Trophoblast cell (in vitro differentiated cells and primary cell): ENCODE measurements around the gene MKKS.

Experiments used
- DNase-seq, 2 donors: peaks; one replicate each; pipeline ENCODE4 v3.0.0-alpha.2; 2016
- H2AFZ ChIP-seq: 2 replicates; pipeline ENCODE4 v1.6.1; 2013; ENCODE audit warnings: low read length, moderate library complexity, mild to moderate bottlenecking; ENCODE audit not compliant: insufficient read depth, poor library complexity
- H2AK5ac ChIP-seq: 2 replicates; pipeline ENCODE4 v1.6.1; 2013; ENCODE audit warnings: mild to moderate bottlenecking, low read length
- H2BK120ac ChIP-seq: 2 replicates; pipeline ENCODE4 v1.6.1; 2013; ENCODE audit warnings: low read length, mild to moderate bottlenecking, moderate library complexity; ENCODE audit not compliant: insufficient read depth, poor library complexity
- H2BK12ac ChIP-seq: 2 replicates; pipeline ENCODE4 v1.6.1; 2013; ENCODE audit warnings: mild to moderate bottlenecking, low read length, moderate library complexity
- H2BK5ac ChIP-seq: 2 replicates; pipeline ENCODE4 v1.6.1; 2013; ENCODE audit warnings: low read length, low read depth, moderate library complexity, mild to moderate bottlenecking; ENCODE audit not compliant: poor library complexity
- H3K14ac ChIP-seq: 2 replicates; pipeline ENCODE4 v1.6.1; 2013; ENCODE audit warnings: mild to moderate bottlenecking, low read length
- H3K18ac ChIP-seq: 2 replicates; pipeline ENCODE4 v1.6.1; 2013; ENCODE audit warnings: mild to moderate bottlenecking, low read length
- H3K23ac ChIP-seq: 2 replicates; pipeline ENCODE4 v1.6.1; 2013; ENCODE audit warnings: low read length
- H3K27ac ChIP-seq: 2 replicates; pipeline ENCODE4 v1.5.1; 2013; ENCODE audit warnings: low read depth, mild to moderate bottlenecking, inconsistent platforms, low read length, moderate library complexity
- H3K27me3 ChIP-seq: 2 replicates; pipeline ENCODE4 v1.6.1; 2013; ENCODE audit warnings: inconsistent platforms, mild to moderate bottlenecking, low read length, moderate library complexity; ENCODE audit not compliant: insufficient read depth
- H3K36me3 ChIP-seq, 2 experiments: 1 replicate in 1 of 2; 2 replicates in 1 of 2; pipeline ENCODE4 v1.6.1; 2013; ENCODE audit warnings: low read length in 2 of 2, mild to moderate bottlenecking in 2 of 2, moderate library complexity in 1 of 2; ENCODE audit not compliant: insufficient read depth in 2 of 2, control insufficient read depth in 1 of 2
- H3K4ac ChIP-seq: 2 replicates; pipeline ENCODE4 v1.6.1; 2013; ENCODE audit warnings: low read depth, mild to moderate bottlenecking, low read length, moderate library complexity
- H3K4me1 ChIP-seq, 2 experiments: 1 replicate in 1 of 2; 2 replicates in 1 of 2; pipeline ENCODE4 v1.6.1; 2013; ENCODE audit warnings: low read length in 2 of 2, mild to moderate bottlenecking in 2 of 2, moderate library complexity in 1 of 2; ENCODE audit not compliant: insufficient read depth in 2 of 2, control insufficient read depth in 1 of 2
- H3K4me2 ChIP-seq: 2 replicates; pipeline ENCODE4 v1.6.1; 2013; ENCODE audit warnings: inconsistent platforms, mild to moderate bottlenecking, low read length, moderate library complexity
- H3K4me3 ChIP-seq: 2 replicates; pipeline ENCODE4 v1.5.1; 2013; ENCODE audit warnings: mild to moderate bottlenecking, low read depth, low read length, inconsistent platforms
- H3K79me1 ChIP-seq: one replicate; pipeline ENCODE4 v1.6.1; 2013; ENCODE audit warnings: low read length
- H3K79me2 ChIP-seq: 2 replicates; pipeline ENCODE4 v1.6.1; 2013; ENCODE audit warnings: low read length, mild to moderate bottlenecking; ENCODE audit not compliant: control insufficient read depth, insufficient read depth, poor library complexity
- H3K9ac ChIP-seq: 2 replicates; pipeline ENCODE4 v1.6.1; 2013; ENCODE audit warnings: mild to moderate bottlenecking, low read length
- H3K9me3 ChIP-seq: 2 replicates; pipeline ENCODE4 v1.6.1; 2013; ENCODE audit warnings: low read depth, mild to moderate bottlenecking, control low read depth, inconsistent platforms, low read length; ENCODE audit not compliant: insufficient read depth
- H4K12ac ChIP-seq: 2 replicates; pipeline ENCODE4 v1.6.1; 2013; ENCODE audit warnings: low read depth, mild to moderate bottlenecking, low read length, moderate library complexity
- H4K8ac ChIP-seq: 2 replicates; pipeline ENCODE4 v1.6.1; 2013; ENCODE audit warnings: low read depth, mild to moderate bottlenecking, low read length, moderate library complexity
- H4K91ac ChIP-seq: one replicate; pipeline ENCODE4 v1.6.1; 2013; ENCODE audit warnings: low read depth, mild to moderate bottlenecking, low read length, moderate library complexity
- WGBS: extraction: QIAGEN DNeasy Blood & Tissue Kit; methylation state at CpG from one replicate; pipeline ENCODE4 v1.1.7; 2013; ENCODE audit warnings: missing lambda C conversion rate; ENCODE audit not compliant: insufficient read length, insufficient coverage; ENCODE audit errors: extremely low coverage; 5-methylcytosine and 5-hydroxymethylcytosine counted together

The MKKS gene

DNA sequence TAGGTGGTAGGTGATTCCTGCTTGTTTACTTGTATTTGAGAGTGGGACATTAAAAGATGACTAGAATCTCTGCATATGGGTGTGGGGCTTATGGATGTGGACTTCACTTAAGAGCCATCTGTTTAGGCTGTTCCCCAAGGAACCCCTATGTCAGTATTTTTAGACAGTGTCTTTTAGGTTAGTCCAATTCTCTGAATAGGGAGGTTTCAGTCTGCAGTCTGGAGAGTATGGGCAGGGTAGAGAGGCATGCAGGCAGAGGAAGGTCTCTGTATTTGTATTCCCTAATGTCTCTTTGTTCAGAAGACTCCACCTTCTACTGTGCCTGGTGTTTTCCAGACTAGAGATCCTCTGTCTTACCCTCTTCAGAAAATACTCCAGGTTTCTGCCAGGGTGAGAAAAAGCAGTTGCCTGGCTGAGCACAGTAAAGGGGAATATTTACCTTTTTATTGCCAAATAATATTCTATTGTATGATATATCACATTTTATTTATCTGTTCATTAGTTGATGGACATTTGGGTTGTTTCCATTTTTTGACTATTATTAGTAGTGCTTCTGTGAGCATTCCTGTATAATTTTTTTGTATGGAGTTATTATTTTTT lies 20.2 kb upstream of the MKKS start:
- Histone ChIP-seq H3K4me1 (no peaks in the 10 kb centered on the region), H3K79me2 (no peaks in the 10 kb centered on the region), H2BK12ac (no peak overlapping the region), H3K14ac (no peak overlapping the region), H3K4me3 (no peak overlapping the region), H3K27me3 (no peaks in the 10 kb centered on the region), H4K8ac (no peak overlapping the region), H4K12ac (no peak overlapping the region), H3K9me3 (no peaks in the 10 kb centered on the region), H3K18ac (no peak overlapping the region), H3K4ac (no peak overlapping the region), H2AFZ (no peak overlapping the region), H3K9ac (no peak overlapping the region), H3K36me3 (no peaks in the 10 kb centered on the region), H4K91ac (no peak overlapping the region), H3K27ac (no peak overlapping the region), H2BK5ac (no peak overlapping the region), H3K23ac (no peak overlapping the region), H3K79me1 (no peaks in the 10 kb centered on the region), H2BK120ac (no peak overlapping the region), H2AK5ac (no peak overlapping the region), H3K4me2 (no peak overlapping the region)
- no peak for DNase-seq

DNA sequence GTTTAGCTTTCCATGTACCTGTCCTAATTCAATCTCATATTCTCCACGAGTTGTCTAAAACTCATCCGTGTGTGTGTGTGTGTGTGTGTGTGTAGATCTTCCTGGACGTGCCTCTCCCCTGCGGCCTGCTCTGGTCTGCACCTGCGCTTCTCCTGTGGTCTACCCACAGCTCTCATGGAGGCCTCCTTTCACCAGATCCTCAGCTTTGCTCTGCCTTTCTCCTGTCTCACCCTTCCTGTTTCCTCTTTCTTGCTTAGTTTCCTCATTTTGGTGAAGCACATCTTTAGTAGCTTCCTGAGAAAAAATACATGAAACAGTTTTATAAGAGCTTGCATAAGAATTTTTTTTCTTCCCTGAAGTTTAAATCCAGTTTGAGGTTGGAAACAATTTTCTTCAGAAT lies 19.2 kb upstream of the MKKS start:
- Histone ChIP-seq H3K4me3 (no peak overlapping the region), H3K79me1 (no peaks in the 10 kb centered on the region), H2BK5ac (no peak overlapping the region), H4K91ac (no peak overlapping the region), H4K12ac (no peak overlapping the region), H4K8ac (no peak overlapping the region), H3K79me2 (no peaks in the 10 kb centered on the region), H3K27ac (no peak overlapping the region), H2AFZ (no peak overlapping the region), H3K4me2 (no peak overlapping the region), H3K23ac (no peak overlapping the region), H2BK120ac (no peak overlapping the region), H3K18ac (no peak overlapping the region), H3K36me3 (no peaks in the 10 kb centered on the region), H3K27me3 (no peaks in the 10 kb centered on the region), H2AK5ac (no peak overlapping the region), H3K9me3 (no peaks in the 10 kb centered on the region), H3K9ac (no peak overlapping the region), H3K14ac (no peak overlapping the region), H2BK12ac (no peak overlapping the region), H3K4me1 (no peaks in the 10 kb centered on the region), H3K4ac (no peak overlapping the region)
- no CpG with 5 or more reads among the region's 5 CpGs for WGBS
- DNase-seq, result no peak

DNA sequence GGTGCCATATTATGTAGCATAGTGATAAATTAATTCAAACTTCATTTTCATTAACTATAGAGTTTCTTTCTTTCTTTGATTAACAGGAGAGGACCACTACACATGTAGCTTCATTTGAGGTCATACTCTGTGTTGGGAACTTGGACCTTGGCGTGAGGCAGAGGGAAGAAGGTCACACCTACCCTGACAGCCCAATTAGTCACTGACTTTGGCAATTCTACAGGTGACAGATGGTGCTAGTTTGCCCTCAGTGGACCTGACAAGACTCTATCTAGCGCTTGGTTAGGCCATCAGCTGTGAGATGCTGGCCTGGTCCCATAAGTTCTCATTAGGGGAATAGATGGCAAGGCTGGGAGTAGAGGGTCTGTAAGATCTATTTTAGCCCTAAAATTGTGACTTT lies 15.2 kb upstream of the MKKS start:
- Histone ChIP-seq H3K4ac (no peak overlapping the region), H3K4me3 (no peak overlapping the region), H4K8ac (no peak overlapping the region), H3K9me3 (no peaks in the 10 kb centered on the region), H3K4me2 (no peak overlapping the region), H2BK5ac (no peak overlapping the region), H3K14ac (peak overlapping the region; percentile 56), H3K4me1 (no peaks in the 10 kb centered on the region), H3K27me3 (no peaks in the 10 kb centered on the region), H3K23ac (peak overlapping the region; percentile 38), H4K12ac (no peak overlapping the region), H2AFZ (no peak overlapping the region), H3K18ac (peak overlapping the region; percentile 82), H4K91ac (no peak overlapping the region), H3K79me2 (no peaks in the 10 kb centered on the region), H3K27ac (no peak overlapping the region), H2AK5ac (no peak overlapping the region), H3K9ac (no peak overlapping the region), H3K79me1 (no peaks in the 10 kb centered on the region), H2BK120ac (no peak overlapping the region), H3K36me3 (no peaks in the 10 kb centered on the region), H2BK12ac (no peak overlapping the region)
- DNase-seq, result no peak
- no CpG with 5 or more reads among the region's 2 CpGs for WGBS

DNA sequence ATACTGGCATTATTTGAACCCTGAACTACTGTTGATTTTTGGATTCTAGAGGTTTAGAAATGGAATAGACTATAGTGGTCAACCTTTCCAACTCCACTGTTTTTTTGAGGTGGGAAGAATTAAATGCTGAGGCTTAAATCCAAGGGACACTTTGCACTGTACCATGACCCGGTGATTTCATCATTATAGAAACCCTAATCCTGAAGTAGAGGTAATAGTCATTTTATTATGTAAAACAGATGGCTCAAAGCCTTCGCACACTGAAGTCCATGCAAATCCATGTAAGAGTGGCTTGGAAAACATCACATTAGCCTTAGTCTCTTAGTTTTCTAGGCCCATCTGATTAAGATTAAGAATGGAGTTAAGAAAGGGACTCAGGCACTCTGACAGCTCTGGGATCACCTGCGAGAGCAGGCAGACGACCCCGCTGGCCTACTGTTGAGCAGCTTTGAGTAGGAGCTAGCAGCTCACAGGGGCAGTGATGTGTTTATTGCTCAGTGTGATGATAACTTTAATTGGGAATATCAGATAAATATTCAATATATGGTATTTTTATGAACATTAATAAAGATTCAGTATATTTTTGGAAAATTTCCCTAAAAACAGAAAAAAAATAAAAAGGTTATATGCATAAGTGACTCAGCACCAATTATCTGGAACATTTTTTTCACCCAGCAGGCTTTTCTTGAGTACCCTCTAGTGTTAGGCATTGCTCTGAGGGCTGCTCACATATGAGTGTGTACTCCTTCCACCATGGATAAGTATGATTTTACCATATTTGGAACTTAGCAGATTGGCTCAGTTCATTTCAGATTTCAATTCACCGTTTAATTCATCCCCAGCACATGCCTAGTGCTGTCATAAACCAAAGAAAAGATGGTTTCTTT lies 14.5 kb upstream of the MKKS start:
- no CpG with 5 or more reads among the region's 6 CpGs for WGBS
- Histone ChIP-seq H4K12ac (no peak overlapping the region), H4K8ac (no peak overlapping the region), H3K36me3 (no peaks in the 10 kb centered on the region), H3K79me2 (no peaks in the 10 kb centered on the region), H3K23ac (no peak overlapping the region), H3K9me3 (no peaks in the 10 kb centered on the region), H3K4me1 (no peaks in the 10 kb centered on the region), H4K91ac (no peak overlapping the region), H3K27ac (no peak overlapping the region), H3K4ac (no peak overlapping the region), H3K18ac (no peak overlapping the region), H3K14ac (no peak overlapping the region), H2AK5ac (no peak overlapping the region), H3K9ac (no peak overlapping the region), H3K4me2 (no peak overlapping the region), H3K27me3 (no peaks in the 10 kb centered on the region), H3K79me1 (no peaks in the 10 kb centered on the region), H2AFZ (no peak overlapping the region), H2BK12ac (no peak overlapping the region), H3K4me3 (no peak overlapping the region), H2BK120ac (no peak overlapping the region), H2BK5ac (no peak overlapping the region)
- no peak for DNase-seq
